ENCODE measurements around the gene FAM118A.

Gene FAM118A

DNA sequence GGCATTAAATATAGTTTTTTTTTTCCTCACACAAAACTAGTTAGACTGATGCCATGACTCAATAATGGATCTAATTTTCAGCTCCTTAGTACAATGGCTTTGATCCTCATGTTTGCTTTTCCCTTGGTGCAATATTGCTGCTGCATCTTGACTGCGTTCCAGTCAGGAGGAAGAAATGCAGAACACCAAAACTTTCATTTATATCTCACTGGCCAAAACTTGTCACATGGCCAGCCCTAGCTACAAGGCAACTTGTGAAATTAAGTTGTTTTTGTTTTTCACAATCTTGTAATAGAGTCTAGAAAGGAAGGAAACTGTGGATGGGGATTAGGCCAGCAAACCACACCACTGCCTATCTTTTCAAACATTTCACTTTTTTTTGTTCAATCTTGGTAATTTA lies 67.0 kb downstream of the FAM118A start:
- DNase-seq (ENCODE audit: low read depth in 3 of 3), result no peak

DNA sequence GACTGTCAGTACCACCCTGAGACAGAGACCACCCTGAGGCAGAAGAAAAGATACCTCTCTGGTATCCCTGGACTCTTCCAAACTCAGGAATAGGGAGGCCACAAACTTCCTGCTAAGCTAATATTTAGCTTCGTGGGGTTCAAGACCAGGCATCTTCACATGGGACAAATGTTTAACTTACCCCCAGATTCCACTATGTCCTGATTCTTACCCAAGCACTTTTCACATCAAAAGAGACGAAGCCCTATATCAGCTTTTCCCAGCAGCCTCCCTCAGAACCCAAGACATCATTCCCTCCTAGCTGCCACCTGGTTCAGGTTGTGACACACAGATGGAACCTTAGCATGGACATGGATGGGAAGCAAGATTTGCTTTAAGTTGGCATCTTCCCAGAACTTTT lies 71.6 kb downstream of the FAM118A start:
- no peak for DNase-seq (ENCODE audit: low read depth in 3 of 3)

GRCh38 chr22:45389546-45389945 lies 79.8 kb downstream of the FAM118A start:
- no peak for DNase-seq (ENCODE audit: low read depth in 3 of 3)
